ENCODE results near the gene DGKB.

GRCh38 chr7:14682910-14683465, 219.6 kb downstream of the DGKB start:
- TF ChIP-seq EZH2phosphoT487 (IDR thresholded peaks at IDR 0.05; ENCODE audit: low read length): no peak
- TF ChIP-seq, protein P1, sequence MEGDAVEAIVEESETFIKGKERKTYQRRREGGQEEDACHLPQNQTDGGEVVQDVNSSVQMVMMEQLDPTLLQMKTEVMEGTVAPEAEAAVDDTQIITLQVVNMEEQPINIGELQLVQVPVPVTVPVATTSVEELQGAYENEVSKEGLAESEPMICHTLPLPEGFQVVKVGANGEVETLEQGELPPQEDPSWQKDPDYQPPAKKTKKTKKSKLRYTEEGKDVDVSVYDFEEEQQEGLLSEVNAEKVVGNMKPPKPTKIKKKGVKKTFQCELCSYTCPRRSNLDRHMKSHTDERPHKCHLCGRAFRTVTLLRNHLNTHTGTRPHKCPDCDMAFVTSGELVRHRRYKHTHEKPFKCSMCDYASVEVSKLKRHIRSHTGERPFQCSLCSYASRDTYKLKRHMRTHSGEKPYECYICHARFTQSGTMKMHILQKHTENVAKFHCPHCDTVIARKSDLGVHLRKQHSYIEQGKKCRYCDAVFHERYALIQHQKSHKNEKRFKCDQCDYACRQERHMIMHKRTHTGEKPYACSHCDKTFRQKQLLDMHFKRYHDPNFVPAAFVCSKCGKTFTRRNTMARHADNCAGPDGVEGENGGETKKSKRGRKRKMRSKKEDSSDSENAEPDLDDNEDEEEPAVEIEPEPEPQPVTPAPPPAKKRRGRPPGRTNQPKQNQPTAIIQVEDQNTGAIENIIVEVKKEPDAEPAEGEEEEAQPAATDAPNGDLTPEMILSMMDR (IDR thresholded peaks at IDR 0.05; ENCODE audit: low read length): no peak

Data from MM.1S (cell line).